HG02938 (cell line): ENCODE data around the gene CPAMD8.
"Not testable (repeated sequence)": the region's sequence is repeated elsewhere in the genome, so short reads cannot be mapped to it uniquely, and the experiment has no call there.

Experiments
- ATAC-seq: cut with Tn5 transposase; IDR thresholded peaks from one replicate; pipeline ENCODE4 v1.9.1; 2021; ENCODE audit warnings: mild to moderate bottlenecking, moderate library complexity; ENCODE audit not compliant: unreplicated experiment

Gene CPAMD8

GRCh38 chr19:17002455-17002854, 24.2 kb downstream of the CPAMD8 start:
- ATAC-seq = no peak

DNA sequence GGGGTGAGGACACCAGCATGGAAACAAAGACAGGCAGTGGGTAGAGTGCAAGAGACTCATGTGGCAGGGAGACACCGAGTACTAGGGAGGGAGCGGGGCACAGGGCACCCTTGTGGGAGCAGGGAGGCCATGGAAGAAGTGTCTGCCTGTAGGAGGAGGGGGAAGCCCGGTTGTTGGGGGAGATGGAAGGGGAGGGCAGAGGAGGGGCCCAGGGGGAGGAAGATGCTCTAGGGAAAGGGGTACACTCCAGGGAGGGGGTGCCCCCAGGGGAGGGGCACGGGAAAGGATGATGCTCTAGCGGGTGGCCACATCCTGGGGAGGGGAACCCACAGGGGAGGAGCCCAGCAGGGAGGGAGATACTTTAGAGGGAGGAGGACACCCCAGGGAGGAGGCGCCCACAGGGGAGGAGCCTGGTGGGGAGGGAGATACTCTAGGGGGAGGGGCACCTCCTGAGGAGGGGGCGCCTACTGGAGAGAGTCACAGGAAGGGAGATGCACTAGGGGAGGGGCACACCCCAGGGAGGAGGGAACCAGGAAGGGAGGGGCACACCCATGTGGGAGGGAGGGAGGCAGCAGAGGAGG, 24.9 kb downstream of the CPAMD8 start:
- no peak for ATAC-seq

DNA sequence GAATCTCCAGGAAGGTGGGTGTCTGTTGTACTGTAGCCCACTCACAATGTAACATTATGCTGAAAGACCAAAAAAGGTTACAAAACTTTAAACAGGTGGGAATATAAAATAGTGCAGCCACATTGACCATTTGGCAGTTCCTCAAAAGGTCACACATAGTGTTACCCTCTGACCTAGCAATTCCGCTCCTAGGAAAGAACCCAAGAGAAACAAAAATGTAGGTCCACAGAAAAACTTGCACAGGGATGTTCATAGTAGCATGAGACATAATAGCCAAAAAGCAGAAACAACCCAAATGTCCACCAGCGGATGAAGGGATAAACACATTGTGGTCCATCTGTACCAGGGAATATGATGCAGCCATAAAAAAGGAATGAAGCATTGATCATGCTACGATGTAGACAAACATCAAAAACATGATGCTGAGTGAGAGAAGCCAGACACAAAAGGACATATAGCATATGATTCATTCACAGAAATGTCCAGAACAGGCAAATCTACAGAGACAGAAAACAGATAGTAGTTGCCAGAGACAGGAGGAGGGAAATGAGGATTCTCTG, 27.9 kb downstream of the CPAMD8 start:
- no peak for ATAC-seq

DNA sequence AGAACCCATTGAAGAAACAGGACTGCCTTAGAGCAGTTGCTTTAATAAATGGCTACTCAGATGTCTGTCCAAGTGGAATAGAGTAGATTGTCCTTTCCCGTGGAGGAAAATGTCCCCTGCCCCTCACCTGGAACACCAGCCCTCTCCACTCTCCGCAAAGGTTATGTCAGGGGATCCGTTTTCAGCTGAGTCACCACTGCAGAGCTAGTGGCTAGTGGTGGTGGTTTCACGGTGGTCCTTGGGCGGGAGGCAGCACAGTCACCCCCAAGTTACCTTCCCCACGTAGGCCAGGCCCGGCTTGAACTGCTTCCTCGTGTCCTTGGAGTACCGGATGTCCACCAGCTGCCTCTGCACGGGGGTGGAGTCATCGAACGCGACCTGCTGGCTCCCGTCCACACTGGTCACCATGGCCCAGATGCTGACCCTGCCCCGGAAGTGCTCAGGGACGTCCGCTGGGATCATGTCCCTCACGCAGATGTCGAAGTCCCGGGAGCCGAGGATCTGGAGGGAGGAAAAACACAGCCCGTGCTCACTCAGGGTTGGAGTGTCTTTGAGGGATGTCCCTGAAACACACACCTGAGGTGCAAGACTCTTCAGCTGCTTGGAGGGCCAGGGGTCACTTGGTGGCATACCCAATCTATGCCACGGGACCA, 29.6 kb downstream of the CPAMD8 start:
- ATAC-seq = not testable (repeated sequence)

DNA sequence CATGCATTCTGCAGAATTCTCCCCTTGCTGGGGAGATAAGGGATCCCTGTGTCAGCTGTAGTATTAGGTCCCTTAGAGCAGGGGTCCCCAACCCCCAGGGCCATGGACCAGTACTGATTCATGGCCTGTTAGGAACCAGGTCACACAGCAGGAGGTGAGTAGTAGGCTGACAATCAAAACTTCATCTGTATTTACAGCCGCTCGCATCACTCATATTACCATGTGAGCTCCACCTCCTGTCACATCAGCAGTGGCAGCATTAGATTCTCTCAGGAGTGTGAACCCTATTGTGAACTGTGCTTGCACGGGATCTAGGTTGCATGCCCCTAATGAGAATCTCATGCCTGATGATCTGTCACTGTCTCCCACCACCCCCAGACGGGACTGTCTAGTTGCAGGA, 37.9 kb downstream of the CPAMD8 start:
- ATAC-seq = no peak

- no peak for ATAC-seq
Measured at GRCh38 chr19:16985403-16985802, 41.2 kb downstream of the CPAMD8 start.

DNA sequence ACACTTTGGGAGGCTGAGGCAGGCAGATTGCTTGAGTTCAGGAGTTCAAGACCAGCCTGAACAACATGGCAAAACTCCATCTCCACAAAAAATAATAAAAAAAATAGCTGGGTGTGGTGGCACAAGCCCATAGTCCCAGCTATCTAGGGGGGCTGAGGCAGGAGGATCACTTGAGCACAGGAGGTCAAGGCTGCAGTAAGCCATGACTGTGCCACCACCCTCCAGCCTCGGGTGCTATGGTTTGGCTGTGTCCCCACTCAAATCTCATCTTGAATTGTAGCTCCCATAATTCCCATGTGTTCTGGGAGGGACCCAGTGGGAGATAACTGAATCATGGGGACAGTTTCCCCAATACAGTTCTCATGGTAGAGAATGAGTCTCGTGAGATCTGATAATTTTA, 44.0 kb downstream of the CPAMD8 start:
- not testable (repeated sequence) for ATAC-seq

- no peak for ATAC-seq
Measured at GRCh38 chr19:16978839-16979802, 47.5 kb downstream of the CPAMD8 start.

DNA sequence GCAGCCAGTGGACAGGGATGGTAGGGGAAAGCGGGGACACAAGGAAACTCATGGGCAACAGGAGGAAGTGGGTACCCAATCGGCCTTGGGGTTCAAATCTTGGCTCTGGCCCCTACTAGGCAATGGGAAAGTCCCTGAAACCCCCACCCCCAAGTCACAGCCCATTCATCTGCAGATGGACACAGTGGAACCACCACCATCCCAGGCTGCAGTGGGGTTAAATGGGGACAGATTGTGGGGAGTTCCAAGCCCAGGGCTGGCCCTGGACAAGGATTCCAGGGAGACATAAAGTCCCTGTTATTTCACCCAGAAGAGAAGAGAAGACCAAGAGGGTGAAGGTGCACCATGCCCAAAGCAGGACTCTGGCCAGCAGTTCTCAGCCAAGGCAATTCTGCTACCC, 48.5 kb downstream of the CPAMD8 start:
- no peak for ATAC-seq

GRCh38 chr19:16977306-16977705, 49.3 kb downstream of the CPAMD8 start:
- ATAC-seq = no peak

- no peak for ATAC-seq
Measured at GRCh38 chr19:16976446-16976845, 50.2 kb downstream of the CPAMD8 start.

GRCh38 chr19:16970821-16971220, 55.8 kb downstream of the CPAMD8 start:
- ATAC-seq = no peak

DNA sequence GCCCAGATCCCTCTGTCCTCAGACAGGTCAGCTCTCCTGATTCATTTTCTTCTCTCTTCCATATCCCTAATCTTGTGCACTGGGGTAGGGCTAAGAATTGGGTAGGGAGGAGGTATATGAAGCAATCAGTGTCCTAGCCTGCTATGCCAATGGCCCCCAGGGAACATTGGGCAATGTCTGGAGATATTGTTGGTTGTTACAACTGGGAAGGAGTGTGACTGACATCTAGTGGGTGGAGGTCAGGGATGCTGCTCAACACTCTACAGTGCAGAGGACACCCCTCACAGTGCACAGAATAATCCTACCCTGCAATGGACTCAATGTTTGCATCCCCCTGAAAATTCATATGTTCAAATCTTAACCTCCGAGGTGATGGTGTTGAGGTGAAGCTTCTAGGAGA, 57.5 kb downstream of the CPAMD8 start:
- ATAC-seq = no peak

DNA sequence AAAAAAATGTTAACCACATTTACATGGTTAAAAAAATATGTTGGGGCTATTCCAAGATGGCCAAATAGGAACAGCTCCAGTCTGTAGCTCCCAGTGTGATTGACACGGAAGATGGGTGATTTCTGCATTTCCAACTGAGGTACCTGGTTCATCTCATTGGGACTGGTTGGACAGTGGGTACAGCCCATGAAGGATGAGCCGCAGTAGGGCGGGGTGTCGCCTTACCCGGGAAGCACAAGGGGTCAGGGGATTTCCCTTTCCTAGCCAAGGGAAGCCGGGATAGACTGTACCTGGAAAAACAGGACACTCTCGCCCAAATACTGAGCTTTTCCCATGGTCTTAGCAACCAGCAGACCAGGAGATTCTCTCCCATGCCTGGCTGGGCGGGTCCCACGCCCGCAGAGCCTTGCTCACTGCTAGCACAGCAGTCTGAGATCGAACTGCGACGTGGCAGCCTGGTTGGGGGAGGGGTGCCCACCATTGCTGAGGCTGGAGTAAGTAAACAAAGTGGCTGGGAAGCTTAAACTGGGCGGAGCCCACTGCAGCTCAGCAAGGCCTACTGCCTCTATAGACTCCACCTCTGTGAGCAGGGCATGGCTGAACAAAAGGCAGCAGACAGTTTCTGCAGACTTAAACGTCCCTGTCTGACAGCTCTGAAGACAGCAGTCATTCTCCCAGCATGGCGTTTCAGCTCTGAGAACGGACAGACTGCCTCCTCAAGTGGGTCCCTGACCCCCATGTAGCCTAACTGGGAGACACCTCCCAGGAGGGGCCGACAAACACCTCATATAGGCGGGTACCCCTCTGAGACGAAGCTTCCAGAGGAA, 65.4 kb downstream of the CPAMD8 start:
- ATAC-seq = not testable (repeated sequence)

DNA sequence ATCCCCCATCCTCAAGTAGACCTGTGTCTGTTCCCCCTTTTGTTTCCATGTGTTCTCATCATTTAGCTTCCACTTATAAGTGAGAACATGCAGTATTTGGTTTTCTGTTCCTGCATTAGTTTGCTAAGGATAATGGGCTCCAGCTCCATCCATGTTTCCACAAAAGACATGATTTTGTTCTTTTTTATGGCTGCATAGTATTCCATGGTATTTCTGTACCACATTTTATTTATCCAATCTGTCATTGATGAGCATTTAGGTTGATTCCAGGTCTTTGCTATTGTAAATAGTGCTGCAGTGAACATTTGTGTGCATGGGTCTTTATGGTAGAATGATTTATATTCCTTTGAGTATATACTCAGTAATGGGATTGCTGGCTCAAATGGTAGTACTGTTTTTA, 68.3 kb downstream of the CPAMD8 start:
- ATAC-seq = not testable (repeated sequence)

DNA sequence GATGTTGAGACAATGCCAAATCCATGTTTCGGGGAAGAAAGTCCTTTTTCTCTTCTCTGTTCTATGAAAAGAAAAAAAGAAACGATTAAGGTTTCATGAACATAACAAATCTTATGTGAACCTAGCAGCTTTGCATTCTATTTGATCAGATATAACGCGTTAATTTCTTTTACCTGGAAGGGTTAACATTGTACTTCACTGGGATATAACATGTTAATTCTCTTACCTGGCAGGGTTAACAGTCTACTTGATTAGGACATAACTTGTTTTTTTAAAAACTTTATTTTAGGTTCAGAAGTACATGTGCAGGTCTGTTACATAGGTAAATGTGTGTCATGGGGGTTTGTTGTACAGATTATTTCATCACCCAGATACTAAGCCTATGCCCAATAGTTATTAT, 68.8 kb downstream of the CPAMD8 start:
- ATAC-seq = no peak

GRCh38 chr19:16957151-16957701, 69.4 kb downstream of the CPAMD8 start:
- no peak for ATAC-seq

- ATAC-seq = no peak
Measured at GRCh38 chr19:16955161-16955560, 71.4 kb downstream of the CPAMD8 start.

- no peak for ATAC-seq
Measured at GRCh38 chr19:16952046-16952445, 74.6 kb downstream of the CPAMD8 start.

GRCh38 chr19:16951529-16951928, 75.1 kb downstream of the CPAMD8 start:
- no peak for ATAC-seq
